GM12892 (cell line): ENCODE results near the gene RPA3.

Experiments
- POLR2A ChIP-seq: IDR thresholded peaks from 2 replicates; pipeline ENCODE4 v1.6.1; 2011; ENCODE audit warnings: low read depth, low read length, control low read depth
- POLR2AphosphoS5 ChIP-seq: IDR thresholded peaks from 2 replicates; pipeline ENCODE4 v1.6.1; 2011; ENCODE audit warnings: low read depth, low read length, control low read depth

DNA sequence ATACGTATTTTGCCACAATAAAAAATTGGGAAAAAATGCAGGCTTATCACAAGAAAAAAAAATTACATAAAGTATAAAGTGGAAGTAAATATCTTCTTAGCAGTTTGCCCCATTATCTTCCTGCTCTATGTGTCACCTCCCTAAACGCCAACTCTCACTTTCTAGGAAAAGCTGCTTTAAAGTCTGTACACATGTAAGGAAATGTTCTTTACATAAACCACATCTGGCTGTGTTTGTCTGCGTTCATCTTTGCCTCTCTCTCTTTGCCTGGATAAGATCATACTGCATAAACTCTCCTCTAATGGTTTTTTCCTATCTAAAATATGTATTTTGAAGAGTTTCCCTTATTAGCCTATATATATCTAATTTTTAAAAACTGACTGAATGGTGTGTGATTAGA, 100.9 kb downstream of the RPA3 start:
- TF ChIP-seq POLR2A (no peak), POLR2AphosphoS5 (no peak)
